GM12891 (cell line): Measurements from ENCODE around the gene EVI5.

Experiments used
- POLR2A ChIP-seq: IDR thresholded peaks from 2 replicates; pipeline ENCODE4 v1.6.1; 2011; ENCODE audit warnings: low read depth, low read length, control low read depth
- POLR2AphosphoS5 ChIP-seq: IDR thresholded peaks from 2 replicates; pipeline ENCODE4 v1.6.1; 2011; ENCODE audit warnings: low read depth, low read length, control low read depth
- POU2F2 ChIP-seq: IDR thresholded peaks from 2 replicates; pipeline ENCODE4 v1.6.1; 2011; ENCODE audit warnings: low read depth, mild to moderate bottlenecking, control low read depth, low read length, moderate library complexity

DNA sequence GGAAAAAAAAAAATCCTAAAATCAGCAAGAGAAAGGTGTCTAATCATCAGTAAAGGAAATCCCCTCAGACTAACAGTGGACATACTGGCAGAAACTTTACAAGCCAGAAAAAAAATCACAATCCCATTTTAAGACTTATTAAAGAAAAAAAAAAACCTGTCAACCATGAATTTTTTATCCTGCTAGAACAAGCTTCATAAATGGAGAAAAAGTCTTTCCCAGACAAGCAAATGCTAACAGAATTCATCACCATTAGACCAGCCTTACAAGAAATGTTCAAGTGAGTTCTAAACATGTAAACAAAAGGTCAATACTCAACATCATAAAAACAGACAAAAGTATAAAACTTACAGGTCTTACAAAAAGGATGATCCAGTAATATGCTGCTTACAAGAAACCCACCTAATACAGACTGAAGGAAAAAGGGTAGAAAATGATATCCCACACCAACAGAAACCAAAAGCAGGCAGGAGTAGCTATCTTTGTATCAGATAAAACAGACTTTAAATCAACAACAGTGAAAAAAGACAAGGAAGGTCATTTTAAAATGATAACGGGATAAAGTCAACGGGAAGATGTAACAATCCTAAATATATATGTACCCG, 129.6 kb downstream of the EVI5 start:
- TF ChIP-seq POLR2A = no peak
- TF ChIP-seq POLR2AphosphoS5 = no peak
- TF ChIP-seq POU2F2 = no peak
